NOMO-1 treated with DMSO at 0.1 percent for 48 hours (cell line): ENCODE results near the gene APP.

Source experiments
- DNase-seq: peaks from one replicate; lab custom pipeline; 2025; ENCODE audit not compliant: unreplicated experiment; lab: John Stamatoyannopoulos, UW

The APP gene

DNA sequence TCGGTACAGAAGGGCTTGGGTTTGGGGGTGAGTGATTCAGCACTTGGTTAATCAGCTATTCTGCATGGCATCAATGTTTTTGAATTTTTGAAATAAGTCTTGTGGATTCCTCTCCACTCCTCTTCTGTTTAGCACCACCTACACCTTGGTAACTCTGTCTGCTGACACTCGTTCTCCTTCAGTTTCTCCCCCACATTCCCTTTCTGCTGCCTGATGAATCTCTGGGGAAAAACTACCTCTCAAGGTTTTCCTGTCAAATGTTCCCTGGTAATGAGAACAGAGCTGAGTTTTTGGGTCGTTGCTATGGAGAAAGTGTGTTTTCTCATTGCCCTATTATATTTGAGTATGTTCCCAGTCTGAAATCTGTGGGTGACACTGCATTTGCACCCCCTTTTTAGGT, 327.6 kb downstream of the APP start:
- no peak for DNase-seq

DNA sequence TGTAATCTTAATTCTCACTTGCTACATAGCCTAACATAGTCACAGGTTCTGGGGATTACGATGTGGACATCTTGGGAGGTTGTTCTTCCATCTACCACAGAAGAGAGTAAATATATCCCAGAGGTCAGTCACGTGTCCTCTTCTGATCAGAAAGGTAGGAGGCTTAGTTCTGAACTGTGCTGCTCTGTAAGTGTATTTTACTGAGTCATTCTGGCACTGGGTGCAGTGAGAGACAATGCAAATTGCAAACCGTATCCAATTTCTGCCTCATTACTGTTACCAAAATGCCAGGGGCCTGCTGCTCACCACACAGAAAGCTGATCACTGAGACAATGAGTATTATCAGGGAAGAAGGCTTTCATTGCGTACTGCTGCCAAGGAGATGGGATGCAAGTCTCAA, 331.8 kb downstream of the APP start:
- DNase-seq: no peak

DNA sequence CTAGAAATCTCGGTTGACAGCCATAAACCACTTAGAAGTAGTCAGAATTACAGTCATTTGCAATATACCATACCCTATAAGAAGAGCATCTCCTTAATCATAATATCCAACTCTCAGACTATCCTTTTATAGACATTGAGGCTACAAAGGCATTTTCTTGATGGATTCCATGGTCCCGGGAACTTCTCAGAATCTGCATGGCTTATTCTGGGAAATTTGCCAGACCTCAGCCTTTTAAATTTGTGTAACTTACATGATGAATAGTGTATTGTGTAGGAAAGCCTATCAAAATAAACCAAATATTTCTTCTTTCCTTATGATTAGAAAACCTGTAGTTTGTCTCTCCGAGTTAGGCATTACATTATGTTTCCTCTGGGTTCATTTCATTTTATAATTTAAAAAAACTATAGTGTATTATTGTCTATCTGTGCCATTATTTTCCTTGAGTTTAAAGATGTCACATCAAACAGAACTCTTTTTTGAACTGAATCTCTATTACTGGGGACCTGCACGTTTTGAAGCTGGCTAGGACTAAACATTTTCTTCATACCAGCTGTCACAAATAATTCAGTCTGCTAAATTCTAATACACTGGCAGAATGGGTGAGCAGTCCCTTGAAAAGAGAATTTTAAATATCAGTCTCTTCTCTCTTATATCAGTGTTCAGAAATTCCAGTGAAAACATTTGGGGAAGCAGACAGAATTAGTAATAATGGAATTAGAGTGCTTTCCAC, 332.9 kb downstream of the APP start:
- DNase-seq: no peak

DNA sequence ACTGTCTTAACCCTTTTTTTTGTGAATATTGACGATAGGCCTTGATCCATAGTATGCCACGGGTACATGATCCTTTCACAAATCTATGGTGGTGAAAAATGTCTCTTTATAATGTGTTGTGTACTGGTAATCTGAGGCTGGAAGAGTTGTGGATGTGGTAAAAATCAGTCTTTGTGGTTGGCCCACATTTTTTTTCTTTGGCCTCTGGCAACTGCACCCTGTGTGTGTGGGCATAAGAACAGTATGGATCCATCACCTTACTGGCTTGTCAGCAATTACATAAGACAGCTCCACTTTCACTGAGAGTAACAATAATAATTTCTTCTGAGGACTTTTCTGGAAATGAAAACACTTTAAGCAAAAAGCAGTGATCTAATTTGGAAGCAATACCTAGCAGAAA, 334.2 kb downstream of the APP start:
- DNase-seq: no peak

DNA sequence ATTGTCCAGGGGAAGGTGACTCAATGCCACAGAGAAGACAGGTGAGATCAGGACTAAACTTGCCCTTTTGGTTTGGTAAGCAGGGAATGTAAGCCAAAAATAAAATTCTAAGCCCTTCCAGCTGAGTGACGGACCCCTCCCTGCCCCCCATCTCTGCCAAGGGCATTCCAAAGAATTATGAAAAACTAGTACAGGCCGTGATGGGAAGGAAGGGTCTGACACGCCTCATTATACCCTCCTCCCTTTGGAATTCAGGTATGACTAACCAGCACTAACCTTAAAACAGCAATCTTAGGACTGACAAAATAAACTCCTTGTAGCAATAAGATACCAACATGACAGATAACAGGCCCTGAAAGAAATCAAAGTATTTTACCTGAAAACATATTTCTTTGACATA, 336.2 kb downstream of the APP start:
- no peak for DNase-seq

DNA sequence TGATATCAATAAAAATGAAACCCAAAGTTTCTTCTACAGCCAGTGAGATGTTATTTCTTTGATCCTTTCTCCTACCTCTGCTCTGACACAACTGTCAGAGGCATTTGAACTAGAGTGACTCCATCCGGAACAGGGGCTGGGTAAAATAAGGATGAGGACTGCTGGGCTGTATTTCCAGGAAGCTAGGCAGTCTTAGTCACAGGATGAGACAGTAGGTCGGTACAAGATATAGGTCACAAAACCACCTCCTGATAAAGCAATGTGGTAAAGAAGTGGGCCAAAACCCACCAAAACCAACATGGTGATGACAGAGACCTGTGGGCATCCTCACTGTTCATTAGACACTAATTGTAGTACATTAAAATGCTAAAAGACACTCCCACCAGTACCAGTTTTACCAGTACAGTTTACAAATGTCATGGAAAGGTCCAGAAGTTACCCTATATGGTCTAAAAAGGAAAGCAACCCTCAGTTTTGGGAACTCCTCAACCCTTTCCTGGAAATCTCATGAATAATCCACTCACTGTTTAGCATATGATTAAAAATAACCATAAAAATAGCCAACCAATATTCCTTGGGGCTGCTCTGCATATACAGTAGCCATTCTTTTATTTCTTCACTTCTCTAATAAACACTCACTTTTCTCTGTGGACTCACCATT, 339.1 kb downstream of the APP start:
- no peak for DNase-seq
